K562 (cell line): ENCODE data around the gene GRAMD4. TPM values are rescaled to one million over a fixed set of nuclear protein-coding genes. Genes with fewer than 3 reads are reported as not detected.

Experiments
- ATAC-seq: fragments of 200-7000 bp; cut with Tn5 transposase; 3 replicates; pipeline ENCODE4 v1.9.1; 2020; ENCODE audit warnings: moderate library complexity
- BruUV-seq: library from RNA; stranded (reverse); fragments of 400-500 nt; replicated peaks from 2 replicates; lab custom pipeline; 2021; lab: Mats Ljungman, UMichigan
- CTCF ChIA-PET: fragments of 300-600 bp; formaldehyde crosslinking; extraction: SDS; loops from one replicate; lab custom pipeline; 2021; ENCODE audit warnings: low intra/inter-chr PET ratio; lab: Yijun Ruan, JAX
- POLR2A ChIA-PET: fragments of 300-600, 350-650 bp; sonication (Branson Sonifier 250); formaldehyde crosslinking; extraction: SDS; loops from one replicate; lab custom pipeline; 2021; ENCODE audit warnings: antibody characterized with exemption, inconsistent platforms; lab: Yijun Ruan, JAX
- DNase-seq, 4 experiments: peaks; one replicate each; pipeline versions ENCODE4 v3.0.0 to v3.0.0-alpha.2; 2011 to 2018; ENCODE audit warnings: low spot score in 3 of 4, mixed read lengths in 3 of 4; ENCODE audit errors: extremely low read depth in 1 of 4
- FAIRE-seq: peaks from 2 replicates; lab custom pipeline; 2011; peaks lifted over from hg19 to GRCh38; lab: Jason Lieb, UNC
- H2AFZ ChIP-seq: 2 replicates; pipeline ENCODE4 v1.6.0; 2011; ENCODE audit warnings: low read depth, low read length, control low read depth, inconsistent platforms
- H3K27ac ChIP-seq: fragments of 200-600 bp; 3 replicates; pipeline ENCODE4 v1.8.0; 2011; ENCODE audit warnings: low read depth, mild to moderate bottlenecking, control low read depth, inconsistent platforms, low read length, moderate library complexity, mixed read lengths; ENCODE audit errors: extremely low read depth
- H3K27me3 ChIP-seq, 2 experiments: fragments of 300-600 bp in 1 of 2; 2 replicates in 1 of 2; 3 replicates in 1 of 2; pipeline versions ENCODE4 v1.6.0 to v1.8.0; 2011; ENCODE audit warnings: inconsistent platforms in 2 of 2, low read length in 2 of 2, mild to moderate bottlenecking in 1 of 2, mixed read lengths in 1 of 2, moderate library complexity in 1 of 2; ENCODE audit not compliant: control insufficient read depth in 2 of 2, insufficient read depth in 2 of 2
- H3K36me3 ChIP-seq: fragments of 300-600 bp; 3 replicates; pipeline ENCODE4 v1.8.0; 2011; ENCODE audit warnings: mild to moderate bottlenecking, low read length, inconsistent platforms; ENCODE audit not compliant: control insufficient read depth, insufficient read depth
- H3K4me1 ChIP-seq, 2 experiments: fragments of 200-600 bp in 1 of 2; replicated peaks in 1 of 2; 2 replicates in 1 of 2; 3 replicates in 1 of 2; pipeline versions ENCODE4 v1.5.1 to v1.8.0; 2011; ENCODE audit warnings: inconsistent platforms in 2 of 2, low read length in 2 of 2, mild to moderate bottlenecking in 1 of 2, mixed read lengths in 1 of 2, moderate library complexity in 1 of 2; ENCODE audit not compliant: control insufficient read depth in 2 of 2, insufficient read depth in 2 of 2
- H3K4me2 ChIP-seq: 2 replicates; pipeline ENCODE4 v1.6.1; 2011; ENCODE audit warnings: low read length, control low read depth, inconsistent platforms, mixed read lengths; ENCODE audit not compliant: insufficient read depth
- H3K4me3 ChIP-seq: fragments of 200-600 bp; sonication (generic), shearing (Covaris generic); 2 replicates; pipeline ENCODE4 v1.5.1; 2016; ENCODE audit warnings: control low read depth, inconsistent platforms
- H3K79me2 ChIP-seq: fragments of 200-600 bp; 3 replicates; pipeline ENCODE4 v1.8.0; 2011; ENCODE audit warnings: low read length, inconsistent platforms; ENCODE audit not compliant: control insufficient read depth, insufficient read depth
- H3K9ac ChIP-seq, 2 experiments: 2 replicates each; pipeline versions ENCODE4 v1.6.0 to v1.6.1; 2011; ENCODE audit warnings: low read depth in 2 of 2, low read length in 2 of 2, control low read depth in 1 of 2, inconsistent platforms in 1 of 2, mild to moderate bottlenecking in 1 of 2, mixed read lengths in 1 of 2; ENCODE audit not compliant: insufficient read depth in 1 of 2
- H3K9me1 ChIP-seq: one replicate; pipeline ENCODE4 v1.6.0; 2011; ENCODE audit warnings: inconsistent platforms, mild to moderate bottlenecking, low read length, moderate library complexity; ENCODE audit not compliant: control insufficient read depth, insufficient read depth
- H3K9me3 ChIP-seq: replicated peaks from 2 replicates; pipeline ENCODE4 v1.5.1; 2011; ENCODE audit warnings: low read depth, low read length, inconsistent platforms; ENCODE audit not compliant: control insufficient read depth, insufficient read depth
- H4K20me1 ChIP-seq: replicated peaks from 2 replicates; pipeline ENCODE4 v1.6.1; 2011; ENCODE audit warnings: low read length, inconsistent platforms, mixed read lengths; ENCODE audit not compliant: control insufficient read depth, insufficient read depth
- POLR2G ChIP-seq: fragments of 200-400 bp; formaldehyde crosslinking; IDR thresholded peaks from 2 replicates; pipeline ENCODE4 v1.6.1; 2017; ENCODE audit warnings: low read depth, mild to moderate bottlenecking, antibody characterized with exemption, low read length, moderate library complexity
- SIN3A ChIP-seq, 2 experiments: fragments of 150-350 bp in 1 of 2; IDR thresholded peaks; 2 replicates each; pipeline ENCODE4 v1.6.1; 2011 to 2016; ENCODE audit warnings: borderline replicate concordance in 2 of 2, low read depth in 2 of 2, low read length in 2 of 2, mild to moderate bottlenecking in 2 of 2, moderate library complexity in 2 of 2; ENCODE audit not compliant: control insufficient read depth in 1 of 2
- ZNF584 ChIP-seq: fragments of 200-800 bp; sonication (Bioruptor generic); IDR thresholded peaks from 2 replicates; pipeline ENCODE4 v1.6.1; 2016; ENCODE audit warnings: low read depth, mild to moderate bottlenecking, missing genetic modification characterization, missing compliant biosample characterization
- ZNF79 ChIP-seq: fragments of 250-450 bp; sonication (Bioruptor Pico); IDR thresholded peaks from 2 replicates; pipeline ENCODE4 v1.4.0; 2020; ENCODE audit warnings: low read depth, mild to moderate bottlenecking, moderate library complexity
- WGBS: fragments of 100-300 bp; shearing (Covaris generic); methylation state at CpG from one replicate; pipeline ENCODE4 v1.1.6; 2016; ENCODE audit warnings: low coverage, mixed read lengths; ENCODE audit not compliant: insufficient coverage; ENCODE audit errors: missing lambda C conversion rate; 5-methylcytosine and 5-hydroxymethylcytosine counted together
- in situ Hi-C: fragments of 300-500 bp; cut with MboI; formaldehyde crosslinking; loops from 4 replicates; pipeline ENCODE4 v1.15.0; 2018; ENCODE audit warnings: inconsistent platforms, mixed read lengths
- intact Hi-C: fragments of 100-400 bp; cut with micrococcal nuclease; formaldehyde crosslinking; loops from 2 replicates; pipeline ENCODE4 v1.14.2; 2022
- polyA plus RNA-seq, 8 experiments: library from polyadenylated mRNA; depleted of rRNA in 4 of 8; stranded (reverse) in 5 of 8; unstranded in 3 of 8; fragments of >200 nt; fragmentation: Nextera tagmentation in 2 of 8; fragmentation: Illumina TruSeq in 1 of 8; extraction: Ambion mirVana in 2 of 8; extraction: Trizol in 1 of 8; gene quantifications; 2 replicates each; pipeline versions ENCODE4 v1.2.1 to v1.2.3, GENCODE V29; 2011 to 2014; ENCODE audit warnings: inconsistent platforms in 1 of 8, missing spikeins in 1 of 8
- total RNA-seq, 7 experiments: library from RNA; depleted of rRNA in 6 of 7; stranded (reverse); fragments of >200 nt in 6 of 7; fragmentation: Illumina TruSeq in 2 of 7; extraction: Trizol in 2 of 7; gene quantifications; 2 replicates each; pipeline versions ENCODE4 v1.2.1 to v1.2.3, GENCODE V29; 2011 to 2021; ENCODE audit warnings: low replicate concordance in 1 of 7

GRAMD4 gene
- total and polyA plus RNA-seq, 9 of the 15 experiments (the other 6 are each of a cell fraction or from before 2014, with no cell fraction given) = 0.18 to 44.8 (median 18.6) TPM

DNA sequence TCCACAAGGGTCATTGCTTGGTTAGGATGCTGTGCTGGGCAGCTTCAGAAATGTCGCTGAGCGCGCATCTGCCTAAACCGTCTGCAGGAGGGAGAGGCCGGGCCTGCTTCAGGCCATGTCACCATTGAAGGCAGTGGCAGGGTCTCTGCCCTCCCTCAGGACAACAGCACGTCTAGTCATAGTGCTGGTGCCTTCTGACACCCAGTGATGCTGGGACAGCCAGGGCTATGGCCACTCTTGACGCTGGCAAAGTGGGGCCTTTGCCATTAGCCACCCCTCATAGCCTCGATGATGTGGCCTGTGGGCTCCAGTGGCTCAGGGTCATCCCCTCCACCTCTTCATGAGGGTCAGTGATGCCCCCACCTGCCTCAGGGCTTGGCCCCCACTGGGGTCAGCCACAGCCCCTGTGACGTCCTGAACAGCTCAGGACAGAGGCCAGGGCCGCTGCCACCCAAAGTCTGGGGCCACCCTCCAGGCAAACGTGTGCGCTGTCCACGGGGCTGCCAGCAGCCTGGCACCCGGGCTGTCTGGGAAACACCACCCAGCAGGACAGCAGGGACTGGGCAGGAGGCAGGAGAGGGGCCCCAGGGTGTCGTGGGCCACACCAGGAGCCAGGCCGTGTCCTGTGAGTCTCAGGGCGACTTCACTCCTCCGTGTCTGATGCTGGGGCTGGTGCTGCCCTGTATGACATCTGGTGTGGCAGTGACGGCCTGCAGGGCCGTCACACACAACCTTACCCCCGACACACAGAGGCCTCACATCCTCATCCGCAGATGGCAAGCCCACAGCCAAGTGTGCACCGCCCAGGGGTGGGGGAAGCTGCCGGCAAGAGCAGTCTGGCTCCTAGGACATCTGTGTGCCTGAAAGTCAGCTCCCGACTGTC is 75.4 kb downstream of the GRAMD4 start:
- 82% methylated on average over 13 of the region's 25 CpGs for WGBS
- Histone ChIP-seq H3K4me2 (no peak overlapping the region), H3K27me3 (no peaks in the 10 kb centered on the region), H3K9me1 (no peaks in the 10 kb centered on the region), H4K20me1 (no peaks in the 10 kb centered on the region), H3K9ac (no peak overlapping the region), H2AFZ (no peak overlapping the region), H3K4me3 (no peak overlapping the region), H3K4me1 (no peaks in the 10 kb centered on the region), H3K79me2 (no peaks in the 10 kb centered on the region), H3K27ac (no peak overlapping the region), H3K9me3 (no peaks in the 10 kb centered on the region), H3K36me3 (peaks cover 22% of the 10 kb centered on the region; the same call in 1 of the 3 replicates)
- ChIA-PET CTCF (no interaction called here), POLR2A (interaction anchor here (0.6 kb wide), 1 partner anchor 166 kb away, joined by 4 read pairs; no protein-coding TSS in a partner anchor)
- in situ Hi-C loops = no loop called here
- no peak for FAIRE-seq
- TF ChIP-seq ZNF584 (CRISPR knock-in tag) (no peak), POLR2G (peak; percentile 29; the same call in 1 of the 2 replicates), SIN3A (IDR thresholded peaks at IDR 0.05; ENCODE audit: borderline replicate concordance in 2 of 2, control insufficient read depth in 1 of 2, low read depth in 2 of 2, low read length in 2 of 2) (no peak)
- ATAC-seq = no peak
- BruUV-seq = no TSS peak
- intact Hi-C loops = no loop called here
- DNase-seq = no peak

GRCh38 chr22:46696229-46696518 is 76.0 kb downstream of the GRAMD4 start:
- no peak for ATAC-seq
- no peaks in the 10 kb centered on the region for H3K27me3 ChIP-seq
- 100% methylated on average over 2 of the region's 11 CpGs for whole genome bisulfite sequencing
- H3K4me1 ChIP-seq = no peaks in the 10 kb centered on the region
- H3K4me3 ChIP-seq = no peak overlapping the region
- no peak for DNase-seq
- H3K36me3 ChIP-seq = peaks cover 22% of the 10 kb centered on the region; the same call in 1 of the 3 replicates
- no peak for TF ChIP-seq ZNF79 (CRISPR knock-in tag)
- TF ChIP-seq POLR2G = peak; percentile 25; the same call in 1 of the 2 replicates
- TF ChIP-seq, all 486 proteins: peak for 1
- no TSS peak for BruUV-seq
- Histone ChIP-seq H3K4me2 (no peak overlapping the region), H3K27ac (no peak overlapping the region), H4K20me1 (no peaks in the 10 kb centered on the region), H3K9me1 (no peaks in the 10 kb centered on the region), H3K9me3 (no peaks in the 10 kb centered on the region), H3K79me2 (no peaks in the 10 kb centered on the region), H3K9ac (no peak overlapping the region), H2AFZ (no peak overlapping the region)
- CTCF ChIA-PET = no interaction called here
- in situ Hi-C loops (no loop called here), intact Hi-C loops (no loop called here)
- POLR2A ChIA-PET = interaction anchor here (0.6 kb wide), 1 partner anchor 167 kb away, joined by 4 read pairs; no protein-coding TSS in a partner anchor
- FAIRE-seq = no peak
